Neural cell (in vitro differentiated cells): ENCODE results near the gene MRPL4. TPM values are rescaled to one million over a fixed set of nuclear protein-coding genes. Genes with fewer than 3 reads are reported as not detected.

Experiments
- H2AFZ ChIP-seq: fragments of 200-600, 300-800 bp; sonication (generic), shearing (Covaris generic); 2 replicates; pipeline ENCODE4 v1.6.0; 2014; ENCODE audit warnings: low read depth, mild to moderate bottlenecking, antibody characterized with exemption, low read length, moderate library complexity
- H3F3A ChIP-seq: fragments of 200-600 bp; shearing (Covaris generic); 2 replicates; pipeline ENCODE4 v1.6.1; 2016; ENCODE audit warnings: mild to moderate bottlenecking, moderate library complexity, mixed read lengths, antibody characterized with exemption, low read length; ENCODE audit not compliant: insufficient read depth, poor library complexity, severe bottlenecking
- H3K27ac ChIP-seq: fragments of 200-600, 300-800 bp; sonication (generic), shearing (Covaris generic); 2 replicates; pipeline ENCODE4 v1.5.1; 2014; ENCODE audit warnings: mild to moderate bottlenecking, low read length, moderate library complexity
- H3K27me3 ChIP-seq: fragments of 300-800, 200-600 bp; sonication (generic), shearing (Covaris generic); 2 replicates; pipeline ENCODE4 v1.6.0; 2014; ENCODE audit warnings: mild to moderate bottlenecking, low read depth, low read length, moderate library complexity; ENCODE audit not compliant: insufficient read depth
- H3K36me3 ChIP-seq: fragments of 300-800, 200-600 bp; sonication (generic), shearing (Covaris generic); 2 replicates; pipeline ENCODE4 v1.5.1; 2014; ENCODE audit warnings: mild to moderate bottlenecking, antibody characterized with exemption, low read length, moderate library complexity; ENCODE audit not compliant: insufficient read depth
- H3K4me2 ChIP-seq: fragments of 300-800, 200-600 bp; sonication (generic), shearing (Covaris generic); 2 replicates; pipeline ENCODE4 v1.6.0; 2014; ENCODE audit warnings: mild to moderate bottlenecking, low read length
- H3K4me3 ChIP-seq: fragments of 300-800, 200-600 bp; sonication (generic), shearing (Covaris generic); 2 replicates; pipeline ENCODE4 v1.5.1; 2014; ENCODE audit warnings: mild to moderate bottlenecking, low read length, moderate library complexity
- H3K79me2 ChIP-seq: fragments of 200-600 bp; shearing (Covaris generic); replicated peaks from 2 replicates; pipeline ENCODE4 v1.6.0; 2014; ENCODE audit warnings: mild to moderate bottlenecking, low read length, moderate library complexity; ENCODE audit not compliant: insufficient read depth
- H3K9ac ChIP-seq: fragments of 300-800, 200-600 bp; sonication (generic), shearing (Covaris generic); 2 replicates; pipeline ENCODE4 v1.6.1; 2016; ENCODE audit warnings: mild to moderate bottlenecking, low read length, mixed read lengths
- H3K9me2 ChIP-seq: fragments of 200-600 bp; shearing (Covaris generic); 2 replicates; pipeline ENCODE4 v1.6.1; 2016; ENCODE audit warnings: mild to moderate bottlenecking, low read length, mixed read lengths; ENCODE audit not compliant: insufficient read depth
- H3K9me3 ChIP-seq: fragments of 200-600, 300-800 bp; sonication (generic), shearing (Covaris generic); 2 replicates; pipeline ENCODE4 v1.6.1; 2016; ENCODE audit warnings: mild to moderate bottlenecking, mixed run types, low read length, moderate library complexity, mixed read lengths
- H4K20me1 ChIP-seq: fragments of 200-600 bp; shearing (Covaris generic); 2 replicates; pipeline ENCODE4 v1.6.1; 2016; ENCODE audit warnings: mild to moderate bottlenecking, mixed run types; ENCODE audit not compliant: insufficient read depth
- EP300 ChIP-seq: fragments of 450-650 bp; conservative IDR thresholded peaks from 2 replicates; pipeline ENCODE4 v1.6.1; 2014; ENCODE audit warnings: antibody characterized with exemption, mild to moderate bottlenecking, moderate library complexity; ENCODE audit not compliant: poor library complexity, severe bottlenecking
- EZH2 ChIP-seq: fragments of 200-600, 300-800 bp; shearing (Covaris generic), sonication (generic); IDR thresholded peaks from 2 replicates; pipeline ENCODE4 v1.6.1; 2014; ENCODE audit warnings: antibody characterized with exemption, low read length, borderline replicate concordance, mild to moderate bottlenecking; ENCODE audit not compliant: insufficient read depth, poor library complexity, severe bottlenecking
- MXI1 ChIP-seq: fragments of 450-650 bp; conservative IDR thresholded peaks from 2 replicates; pipeline ENCODE4 v1.6.1; 2014; ENCODE audit warnings: antibody characterized with exemption, mild to moderate bottlenecking; ENCODE audit not compliant: poor library complexity, severe bottlenecking
- POLR2AphosphoS5 ChIP-seq: IDR thresholded peaks from 2 replicates; pipeline ENCODE4 v1.6.1; 2012
- RAD21 ChIP-seq: fragments of 450-650 bp; conservative IDR thresholded peaks from 2 replicates; pipeline ENCODE4 v1.6.1; 2014; ENCODE audit warnings: antibody characterized with exemption, mild to moderate bottlenecking, moderate library complexity
- SMC3 ChIP-seq: fragments of 450-650 bp; conservative IDR thresholded peaks from 2 replicates; pipeline ENCODE4 v1.6.1; 2014; ENCODE audit warnings: antibody characterized with exemption, mild to moderate bottlenecking, moderate library complexity; ENCODE audit not compliant: poor library complexity
- TAF1 ChIP-seq: IDR thresholded peaks from 2 replicates; pipeline ENCODE4 v1.6.1; 2012; ENCODE audit warnings: low read depth
- polyA plus RNA-seq: library from polyadenylated mRNA; depleted of rRNA; stranded (reverse); fragments of >200 nt; gene quantifications from 2 replicates; pipeline ENCODE4 v1.2.3, GENCODE V29; 2014
- TF ChIP-seq, protein P1 (sequence below): fragments of 450-650 bp; IDR thresholded peaks from 2 replicates; pipeline ENCODE4 v1.5.1; 2014; ENCODE audit warnings: antibody characterized with exemption, mild to moderate bottlenecking, moderate library complexity; ENCODE audit not compliant: poor library complexity, severe bottlenecking
- TF ChIP-seq, protein P2 (sequence below): IDR thresholded peaks from 2 replicates; pipeline ENCODE4 v1.6.1; 2012; ENCODE audit warnings: borderline replicate concordance

The MRPL4 gene
- polyA plus RNA-seq, 1 donor from 2014 or later = 27.2 TPM

DNA sequence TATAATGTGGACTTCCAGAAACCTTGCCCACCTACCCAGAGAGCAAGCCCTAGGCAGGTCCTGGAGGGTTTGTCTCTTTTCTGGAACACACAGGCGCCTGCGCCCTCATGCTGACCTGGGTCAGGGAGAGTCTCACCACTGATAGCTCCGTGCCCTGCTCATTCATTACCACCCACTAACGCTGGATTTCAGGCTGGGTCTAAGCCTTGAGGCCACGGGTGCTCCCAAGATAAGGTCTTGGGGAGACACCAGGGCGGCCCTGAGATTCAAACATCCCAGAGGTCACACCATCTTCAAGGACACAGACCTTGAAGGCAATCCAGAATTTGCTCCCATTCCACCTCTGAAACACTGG, 26.0 kb upstream of the MRPL4 start:
- H3K79me2 ChIP-seq = peaks cover 10% of the 10 kb centered on the region

DNA sequence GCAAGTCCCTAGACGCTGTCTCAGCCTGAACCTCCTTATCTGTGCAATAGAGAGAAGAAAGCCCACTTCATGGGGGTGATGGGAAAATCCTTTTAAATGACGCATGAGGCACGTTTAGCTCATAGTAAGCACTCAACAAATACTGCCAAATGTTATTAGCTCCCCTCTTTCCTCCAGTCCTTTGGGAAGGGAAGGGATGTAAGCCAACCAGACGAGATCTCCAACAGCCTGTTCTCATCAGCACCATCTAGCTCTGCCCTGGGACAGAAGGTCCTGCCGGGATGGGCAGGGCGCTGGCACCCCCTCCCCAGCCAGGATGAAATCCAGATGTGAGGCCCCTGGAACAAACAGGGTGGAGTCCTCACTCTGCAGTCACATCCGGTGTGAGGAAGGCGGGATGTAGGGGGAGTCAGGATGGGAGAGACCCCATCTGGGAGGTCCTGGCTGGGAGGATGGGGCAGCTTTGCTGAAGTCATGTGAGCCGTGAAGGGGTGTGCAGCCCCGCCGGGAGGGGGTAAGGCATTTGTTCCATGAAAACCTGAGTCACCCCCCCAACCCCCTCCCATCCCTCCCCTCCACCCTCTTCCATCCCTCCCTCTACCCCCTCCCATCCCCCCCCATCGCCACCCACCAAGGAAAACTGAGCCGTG, 25.5 kb upstream of the MRPL4 start:
- Histone ChIP-seq H3K4me2 (no peak overlapping the region), H2AFZ (no peak overlapping the region), H3K9ac (no peak overlapping the region), H3K36me3 (no peaks in the 10 kb centered on the region), H3F3A (no peaks in the 10 kb centered on the region), H3K27ac (no peak overlapping the region), H3K9me3 (no peaks in the 10 kb centered on the region), H3K27me3 (no peaks in the 10 kb centered on the region), H4K20me1 (no peaks in the 10 kb centered on the region), H3K4me3 (no peak overlapping the region), H3K9me2 (no peaks in the 10 kb centered on the region), H3K79me2 (peaks cover 10% of the 10 kb centered on the region)
- TF ChIP-seq SMC3 = no peak
- no peak for TF ChIP-seq RAD21
- no peak for TF ChIP-seq POLR2AphosphoS5
- no peak for TF ChIP-seq TAF1
- TF ChIP-seq, protein P1, sequence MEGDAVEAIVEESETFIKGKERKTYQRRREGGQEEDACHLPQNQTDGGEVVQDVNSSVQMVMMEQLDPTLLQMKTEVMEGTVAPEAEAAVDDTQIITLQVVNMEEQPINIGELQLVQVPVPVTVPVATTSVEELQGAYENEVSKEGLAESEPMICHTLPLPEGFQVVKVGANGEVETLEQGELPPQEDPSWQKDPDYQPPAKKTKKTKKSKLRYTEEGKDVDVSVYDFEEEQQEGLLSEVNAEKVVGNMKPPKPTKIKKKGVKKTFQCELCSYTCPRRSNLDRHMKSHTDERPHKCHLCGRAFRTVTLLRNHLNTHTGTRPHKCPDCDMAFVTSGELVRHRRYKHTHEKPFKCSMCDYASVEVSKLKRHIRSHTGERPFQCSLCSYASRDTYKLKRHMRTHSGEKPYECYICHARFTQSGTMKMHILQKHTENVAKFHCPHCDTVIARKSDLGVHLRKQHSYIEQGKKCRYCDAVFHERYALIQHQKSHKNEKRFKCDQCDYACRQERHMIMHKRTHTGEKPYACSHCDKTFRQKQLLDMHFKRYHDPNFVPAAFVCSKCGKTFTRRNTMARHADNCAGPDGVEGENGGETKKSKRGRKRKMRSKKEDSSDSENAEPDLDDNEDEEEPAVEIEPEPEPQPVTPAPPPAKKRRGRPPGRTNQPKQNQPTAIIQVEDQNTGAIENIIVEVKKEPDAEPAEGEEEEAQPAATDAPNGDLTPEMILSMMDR = no peak
- TF ChIP-seq EP300 = no peak
- TF ChIP-seq, protein P2, sequence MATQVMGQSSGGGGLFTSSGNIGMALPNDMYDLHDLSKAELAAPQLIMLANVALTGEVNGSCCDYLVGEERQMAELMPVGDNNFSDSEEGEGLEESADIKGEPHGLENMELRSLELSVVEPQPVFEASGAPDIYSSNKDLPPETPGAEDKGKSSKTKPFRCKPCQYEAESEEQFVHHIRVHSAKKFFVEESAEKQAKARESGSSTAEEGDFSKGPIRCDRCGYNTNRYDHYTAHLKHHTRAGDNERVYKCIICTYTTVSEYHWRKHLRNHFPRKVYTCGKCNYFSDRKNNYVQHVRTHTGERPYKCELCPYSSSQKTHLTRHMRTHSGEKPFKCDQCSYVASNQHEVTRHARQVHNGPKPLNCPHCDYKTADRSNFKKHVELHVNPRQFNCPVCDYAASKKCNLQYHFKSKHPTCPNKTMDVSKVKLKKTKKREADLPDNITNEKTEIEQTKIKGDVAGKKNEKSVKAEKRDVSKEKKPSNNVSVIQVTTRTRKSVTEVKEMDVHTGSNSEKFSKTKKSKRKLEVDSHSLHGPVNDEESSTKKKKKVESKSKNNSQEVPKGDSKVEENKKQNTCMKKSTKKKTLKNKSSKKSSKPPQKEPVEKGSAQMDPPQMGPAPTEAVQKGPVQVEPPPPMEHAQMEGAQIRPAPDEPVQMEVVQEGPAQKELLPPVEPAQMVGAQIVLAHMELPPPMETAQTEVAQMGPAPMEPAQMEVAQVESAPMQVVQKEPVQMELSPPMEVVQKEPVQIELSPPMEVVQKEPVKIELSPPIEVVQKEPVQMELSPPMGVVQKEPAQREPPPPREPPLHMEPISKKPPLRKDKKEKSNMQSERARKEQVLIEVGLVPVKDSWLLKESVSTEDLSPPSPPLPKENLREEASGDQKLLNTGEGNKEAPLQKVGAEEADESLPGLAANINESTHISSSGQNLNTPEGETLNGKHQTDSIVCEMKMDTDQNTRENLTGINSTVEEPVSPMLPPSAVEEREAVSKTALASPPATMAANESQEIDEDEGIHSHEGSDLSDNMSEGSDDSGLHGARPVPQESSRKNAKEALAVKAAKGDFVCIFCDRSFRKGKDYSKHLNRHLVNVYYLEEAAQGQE = no peak
- no peak for TF ChIP-seq MXI1
- TF ChIP-seq EZH2 = no peak

More for the DNA sequence above, 26.0 kb upstream of the MRPL4 start:
- TF ChIP-seq TAF1 = no peak
- no peak for TF ChIP-seq POLR2AphosphoS5
- TF ChIP-seq EP300 = no peak
- no peak for TF ChIP-seq RAD21
- Histone ChIP-seq H3K4me2 (no peak overlapping the region), H3K27ac (no peak overlapping the region), H3F3A (no peaks in the 10 kb centered on the region), H3K27me3 (no peaks in the 10 kb centered on the region), H3K9me3 (no peaks in the 10 kb centered on the region), H2AFZ (no peak overlapping the region), H4K20me1 (no peaks in the 10 kb centered on the region), H3K36me3 (no peaks in the 10 kb centered on the region), H3K9ac (no peak overlapping the region), H3K4me3 (no peak overlapping the region), H3K9me2 (no peaks in the 10 kb centered on the region)
